ENCODE results near the gene CYP2J2.

GRCh38 chr1:59939393-59939792 is 12.8 kb upstream of the CYP2J2 start:
- TF ChIP-seq SMAD4 (CRISPR knock-in tag; IDR thresholded peaks at IDR 0.05) (no peak), CTCF (IDR thresholded peaks at IDR 0.05) (no peak), ATF3 (CRISPR knock-in tag; conservative IDR thresholded peaks at IDR 0.05) (no peak), FOXK1 (CRISPR knock-in tag; IDR thresholded peaks at IDR 0.05) (no peak), USF2 (CRISPR knock-in tag; IDR thresholded peaks at IDR 0.05) (no peak)

All from WTC11 (cell line).